ENCODE results near the gene OR2D2.
"Not testable (repeated sequence)": the region's sequence is repeated elsewhere in the genome, so short reads cannot be mapped to it uniquely, and the experiment has no call there.

The OR2D2 gene

GRCh38 chr11:6892400-6892799, at the start of gene OR2D2:
OR2D2 (minus strand) TSS chr11:6892500; CDS start chr11:6892500, 0 bp downstream.
- DNase-seq, result no peak

- no peak for DNase-seq
Measured at GRCh38 chr11:6941970-6942369, 49.7 kb upstream of the OR2D2 start.

GRCh38 chr11:6932145-6932544, 39.8 kb upstream of the OR2D2 start:
- peak; percentile 28 for DNase-seq

GRCh38 chr11:6931146-6931713, 38.9 kb upstream of the OR2D2 start:
- no peak for DNase-seq

GRCh38 chr11:6928916-6929315, 36.6 kb upstream of the OR2D2 start:
- DNase-seq, result no peak

GRCh38 chr11:6927030-6927617, 34.8 kb upstream of the OR2D2 start:
- DNase-seq, result no peak

- peak; percentile 74 for DNase-seq
Measured at GRCh38 chr11:6926208-6927029, 34.1 kb upstream of the OR2D2 start, which contains the start of gene ZNF215. ZNF215 (plus strand) TSS chr11:6926426; CDS start chr11:6932273, 5,847 bp downstream.

- no peak for DNase-seq
Measured at GRCh38 chr11:6925636-6926207, 33.4 kb upstream of the OR2D2 start.

GRCh38 chr11:6925007-6925577, 32.8 kb upstream of the OR2D2 start:
- no peak for DNase-seq

- DNase-seq, result no peak
Measured at GRCh38 chr11:6920702-6921101, 28.4 kb upstream of the OR2D2 start, which contains the start of gene OR2D3. OR2D3 (plus strand) TSS chr11:6921002; CDS start chr11:6921002, 0 bp downstream.

- DNase-seq, result no peak
Measured at GRCh38 chr11:6919698-6920097, 27.4 kb upstream of the OR2D2 start.

GRCh38 chr11:6911948-6912347, 19.6 kb upstream of the OR2D2 start:
- no peak for DNase-seq

GRCh38 chr11:6911378-6911777, 19.1 kb upstream of the OR2D2 start:
- no peak for DNase-seq

- DNase-seq, result not testable (repeated sequence)
Measured at GRCh38 chr11:6904804-6905203, 12.5 kb upstream of the OR2D2 start.

GRCh38 chr11:6900327-6900999, 8.2 kb upstream of the OR2D2 start:
- DNase-seq, result no peak

GRCh38 chr11:6898911-6899310, 6.6 kb upstream of the OR2D2 start:
- no peak for DNase-seq

- peak; percentile 47 for DNase-seq
Measured at GRCh38 chr11:6895010-6895409, 2.7 kb upstream of the OR2D2 start.

GRCh38 chr11:6894097-6894496, 1.8 kb upstream of the OR2D2 start:
- DNase-seq, result no peak

GRCh38 chr11:6889835-6890234, 2.5 kb downstream of the OR2D2 start:
- DNase-seq, result no peak

- DNase-seq, result no peak
Measured at GRCh38 chr11:6888830-6889229, 3.5 kb downstream of the OR2D2 start.

GRCh38 chr11:6887711-6888110, 4.6 kb downstream of the OR2D2 start:
- not testable (repeated sequence) for DNase-seq

GRCh38 chr11:6882751-6883150, 9.5 kb downstream of the OR2D2 start:
- no peak for DNase-seq

GRCh38 chr11:6876914-6877313, 15.4 kb downstream of the OR2D2 start:
- DNase-seq, result no peak
